Activated naive CD8-positive, alpha-beta T cell (primary cell): Measurements from ENCODE around the gene TAL2.

Experiments
- H3K27ac Mint-ChIP-seq: one replicate; pipeline ENCODE4 v1.8.0; 2021; ENCODE audit warnings: mixed read lengths
- H3K27me3 Mint-ChIP-seq: one replicate; pipeline ENCODE4 v1.8.0; 2021; ENCODE audit warnings: mixed read lengths
- H3K36me3 Mint-ChIP-seq: one replicate; pipeline ENCODE4 v1.8.0; 2021; ENCODE audit warnings: mixed read lengths
- H3K4me1 Mint-ChIP-seq: one replicate; pipeline ENCODE4 v1.8.0; 2021; ENCODE audit warnings: low read depth, mixed read lengths
- H3K4me3 Mint-ChIP-seq: one replicate; pipeline ENCODE4 v1.8.0; 2021; ENCODE audit warnings: mild to moderate bottlenecking, mixed read lengths
- H3K9me3 Mint-ChIP-seq: one replicate; pipeline ENCODE4 v1.8.0; 2021; ENCODE audit warnings: low read depth, mixed read lengths

The TAL2 gene

GRCh38 chr9:105661011-105661410 is 1.2 kb upstream of the TAL2 start:
- Mint-ChIP-seq H3K36me3 (peaks cover 3% of the 10 kb centered on the region), H3K9me3 (no peaks in the 10 kb centered on the region), H3K27ac (no peak overlapping the region), H3K4me1 (peaks cover 8% of the 10 kb centered on the region), H3K4me3 (no peak overlapping the region), H3K27me3 (peaks cover 17% of the 10 kb centered on the region)

DNA sequence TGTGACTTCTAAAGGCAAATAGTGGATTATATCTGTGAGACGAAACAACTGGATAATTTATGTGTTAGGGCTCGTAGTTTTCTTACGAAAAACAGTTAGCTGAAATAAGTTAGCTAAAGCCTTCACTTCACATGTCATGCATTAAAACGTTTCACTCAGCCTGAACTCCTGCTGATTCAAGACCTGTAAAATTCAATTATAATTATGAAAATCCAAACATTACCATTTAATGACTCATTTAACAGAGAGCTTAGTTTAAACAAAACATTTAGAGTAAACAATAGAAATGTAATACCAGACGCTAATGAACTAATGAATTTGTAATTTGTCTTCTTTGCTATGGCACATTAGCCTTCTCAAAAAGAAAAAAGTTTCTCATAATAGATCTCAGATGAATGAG is 1.7 kb downstream of the TAL2 start:
- Mint-ChIP-seq H3K36me3 (peaks cover 3% of the 10 kb centered on the region), H3K27ac (no peak overlapping the region)

GRCh38 chr9:105667867-105668266 is 5.6 kb downstream of the TAL2 start:
- Mint-ChIP-seq H3K4me1 (no peaks in the 10 kb centered on the region), H3K9me3 (no peaks in the 10 kb centered on the region), H3K36me3 (no peaks in the 10 kb centered on the region), H3K4me3 (no peak overlapping the region), H3K27me3 (peaks cover 5% of the 10 kb centered on the region), H3K27ac (no peak overlapping the region)

More for the DNA sequence above, 1.7 kb downstream of the TAL2 start:
- peaks cover 5% of the 10 kb centered on the region for H3K27me3 Mint-ChIP-seq
- no peak overlapping the region for H3K4me3 Mint-ChIP-seq
- H3K9me3 Mint-ChIP-seq, result no peaks in the 10 kb centered on the region
- H3K4me1 Mint-ChIP-seq, result no peaks in the 10 kb centered on the region

- Mint-ChIP-seq H3K36me3 (no peaks in the 10 kb centered on the region), H3K4me3 (no peak overlapping the region), H3K27me3 (peaks cover 5% of the 10 kb centered on the region), H3K9me3 (no peaks in the 10 kb centered on the region), H3K27ac (no peak overlapping the region), H3K4me1 (no peaks in the 10 kb centered on the region)
Observed at GRCh38 chr9:105670315-105670714, 8.1 kb downstream of the TAL2 start.

DNA sequence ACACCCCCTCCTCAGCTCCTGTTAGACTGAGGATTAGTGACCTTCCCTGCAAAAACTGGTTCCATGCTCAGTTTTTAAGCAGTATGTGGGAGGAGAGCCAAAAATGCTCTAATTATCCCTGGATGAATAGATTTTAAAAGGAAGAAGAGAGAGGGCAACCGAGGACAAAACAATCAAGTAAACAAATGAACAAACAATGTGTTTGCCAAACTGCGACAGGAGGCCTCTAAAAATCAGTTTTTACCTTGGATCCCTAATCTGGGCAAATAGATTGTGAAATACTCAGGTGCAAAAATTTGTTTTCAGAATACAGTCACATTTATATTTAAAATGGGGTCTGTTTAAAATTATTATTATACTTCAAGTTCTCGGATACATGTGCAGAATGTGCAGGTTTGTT is 8.5 kb downstream of the TAL2 start:
- Mint-ChIP-seq H3K4me1 (no peaks in the 10 kb centered on the region), H3K36me3 (no peaks in the 10 kb centered on the region), H3K27ac (no peak overlapping the region), H3K4me3 (no peak overlapping the region), H3K9me3 (no peaks in the 10 kb centered on the region), H3K27me3 (peaks cover 5% of the 10 kb centered on the region)

DNA sequence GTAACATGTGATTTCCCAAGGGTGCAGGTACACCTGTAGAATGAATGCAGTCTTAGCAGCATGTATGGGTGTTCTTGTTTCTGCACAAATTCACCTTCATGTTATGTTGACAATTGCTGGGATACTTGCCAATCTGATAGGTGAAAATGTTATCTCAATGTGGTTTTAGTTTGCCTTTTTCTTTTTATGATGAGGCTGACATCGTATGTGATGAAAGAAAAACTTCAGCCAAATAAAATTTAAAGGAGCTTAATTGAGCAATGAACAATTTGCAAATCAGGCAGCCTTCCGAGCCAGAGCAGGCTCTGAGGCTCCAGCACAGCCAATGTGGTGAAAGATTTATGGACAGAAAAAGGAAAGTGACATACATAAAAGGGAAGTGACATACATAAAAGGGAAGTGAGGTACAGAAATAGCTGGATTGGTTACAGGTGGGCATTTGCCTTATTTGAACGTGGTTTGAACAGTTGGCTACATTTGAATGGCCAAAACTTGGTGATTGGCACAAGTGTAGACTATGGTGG is 10.5 kb downstream of the TAL2 start:
- no peak overlapping the region for H3K4me3 Mint-ChIP-seq
- H3K27ac Mint-ChIP-seq, result no peak overlapping the region
- H3K36me3 Mint-ChIP-seq, result no peaks in the 10 kb centered on the region
- peaks cover 3% of the 10 kb centered on the region for H3K27me3 Mint-ChIP-seq
- no peaks in the 10 kb centered on the region for H3K9me3 Mint-ChIP-seq
- H3K4me1 Mint-ChIP-seq, result no peaks in the 10 kb centered on the region

GRCh38 chr9:105673850-105674387 is 11.7 kb downstream of the TAL2 start:
- H3K27me3 Mint-ChIP-seq, result peaks cover 3% of the 10 kb centered on the region

DNA sequence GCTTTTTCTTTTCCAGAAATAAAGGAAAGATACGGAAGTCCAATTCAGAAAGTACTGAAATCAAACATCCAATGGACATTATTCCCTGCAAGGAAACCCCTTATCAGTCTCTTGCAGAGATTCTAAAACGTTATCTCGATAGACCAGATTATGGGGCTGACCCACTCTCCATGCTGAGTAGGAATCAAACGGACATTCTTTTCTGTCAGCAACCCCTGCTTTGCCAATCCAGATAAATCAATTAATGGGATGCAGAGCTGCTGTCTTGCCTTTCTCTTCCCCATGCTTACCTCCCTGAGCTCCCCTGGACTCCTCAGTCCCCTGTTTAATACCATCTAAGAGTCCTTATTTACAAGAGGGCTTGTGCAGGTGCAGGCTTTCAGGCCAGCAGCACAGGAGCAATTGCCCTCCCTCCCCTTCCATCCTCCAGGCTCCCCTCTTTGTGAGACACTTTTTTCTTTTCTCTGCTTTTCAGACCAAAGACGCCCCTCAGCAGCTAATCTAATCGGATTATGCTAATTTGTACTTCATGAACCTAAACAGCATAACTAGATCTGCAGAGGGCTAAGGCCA is 14.2 kb downstream of the TAL2 start:
- no peaks in the 10 kb centered on the region for H3K36me3 Mint-ChIP-seq
- H3K27me3 Mint-ChIP-seq, result no peaks in the 10 kb centered on the region
- no peaks in the 10 kb centered on the region for H3K4me1 Mint-ChIP-seq
- H3K4me3 Mint-ChIP-seq, result no peak overlapping the region
- H3K27ac Mint-ChIP-seq, result no peak overlapping the region
- H3K9me3 Mint-ChIP-seq, result no peaks in the 10 kb centered on the region

More at GRCh38 chr9:105673850-105674387, 11.7 kb downstream of the TAL2 start:
- Mint-ChIP-seq H3K27ac (no peak overlapping the region), H3K4me1 (no peaks in the 10 kb centered on the region), H3K36me3 (no peaks in the 10 kb centered on the region), H3K4me3 (no peak overlapping the region), H3K9me3 (no peaks in the 10 kb centered on the region)

DNA sequence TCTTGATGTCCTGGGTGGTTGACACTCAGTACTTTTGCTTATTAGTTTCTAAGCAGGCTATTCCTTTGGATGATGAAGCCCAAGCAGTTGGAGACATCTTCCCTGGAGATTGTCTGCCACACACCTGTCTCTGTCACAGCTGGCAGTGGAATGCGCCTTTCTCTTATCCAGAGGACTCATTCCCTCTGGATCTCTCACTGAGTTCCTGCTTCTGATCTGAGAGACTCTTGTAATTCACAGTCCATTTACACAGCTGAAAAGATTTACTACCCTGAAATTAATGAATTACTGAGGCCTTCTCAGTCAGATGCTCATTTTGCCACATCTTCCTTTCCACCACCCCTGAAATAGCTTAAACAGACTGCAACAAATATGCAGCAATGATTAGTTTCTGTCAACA is 15.9 kb downstream of the TAL2 start:
- Mint-ChIP-seq H3K4me1 (no peaks in the 10 kb centered on the region), H3K27ac (no peak overlapping the region), H3K36me3 (no peaks in the 10 kb centered on the region), H3K9me3 (no peaks in the 10 kb centered on the region), H3K27me3 (no peaks in the 10 kb centered on the region), H3K4me3 (no peak overlapping the region)

DNA sequence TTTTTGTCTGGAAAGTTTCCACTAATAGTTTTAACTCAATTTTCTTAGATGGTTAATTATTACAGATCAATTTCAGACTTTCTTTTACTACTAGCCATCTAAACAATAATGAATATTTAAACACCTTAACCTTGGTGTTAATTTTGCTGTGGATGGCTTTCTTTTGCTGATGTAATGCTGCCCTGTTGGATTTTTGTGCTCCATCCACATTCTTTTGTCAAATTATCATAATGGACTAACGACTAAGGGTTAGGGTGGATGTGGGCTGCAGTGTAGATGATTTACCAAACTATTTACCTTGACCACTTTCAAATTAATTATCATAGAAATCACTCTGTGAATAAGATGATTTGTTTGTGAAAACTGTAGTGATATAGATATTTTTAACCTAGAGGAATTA is 16.5 kb downstream of the TAL2 start:
- Mint-ChIP-seq H3K27ac (no peak overlapping the region), H3K4me1 (no peaks in the 10 kb centered on the region), H3K36me3 (no peaks in the 10 kb centered on the region), H3K9me3 (no peaks in the 10 kb centered on the region), H3K27me3 (no peaks in the 10 kb centered on the region), H3K4me3 (no peak overlapping the region)

GRCh38 chr9:105679257-105680022 is 17.2 kb downstream of the TAL2 start:
- Mint-ChIP-seq H3K27me3 (no peaks in the 10 kb centered on the region), H3K4me3 (no peak overlapping the region), H3K27ac (no peak overlapping the region), H3K4me1 (no peaks in the 10 kb centered on the region), H3K9me3 (no peaks in the 10 kb centered on the region), H3K36me3 (no peaks in the 10 kb centered on the region)

DNA sequence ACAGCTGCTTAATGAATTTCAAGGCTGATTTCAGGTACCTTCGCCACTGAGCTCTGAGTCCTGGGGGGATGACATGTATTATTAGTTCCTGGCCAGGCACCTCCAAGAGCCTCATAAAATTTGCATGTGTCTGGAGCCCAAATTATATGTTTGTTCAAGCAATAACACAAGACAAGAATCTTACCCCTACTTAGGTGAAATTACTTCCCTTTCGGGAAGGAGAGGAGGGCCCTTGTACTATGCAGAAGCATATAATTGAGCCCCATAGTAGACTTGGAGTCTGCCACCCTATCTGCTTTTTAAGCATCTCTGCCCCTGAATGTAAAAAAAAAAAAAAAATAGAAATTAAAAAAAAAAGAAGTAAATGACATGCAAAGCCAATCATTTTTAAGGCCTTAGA is 19.1 kb downstream of the TAL2 start:
- H3K9me3 Mint-ChIP-seq, result no peaks in the 10 kb centered on the region
- H3K4me1 Mint-ChIP-seq, result no peaks in the 10 kb centered on the region
- H3K27ac Mint-ChIP-seq, result no peak overlapping the region
- H3K36me3 Mint-ChIP-seq, result no peaks in the 10 kb centered on the region
- H3K27me3 Mint-ChIP-seq, result no peaks in the 10 kb centered on the region
- no peak overlapping the region for H3K4me3 Mint-ChIP-seq

DNA sequence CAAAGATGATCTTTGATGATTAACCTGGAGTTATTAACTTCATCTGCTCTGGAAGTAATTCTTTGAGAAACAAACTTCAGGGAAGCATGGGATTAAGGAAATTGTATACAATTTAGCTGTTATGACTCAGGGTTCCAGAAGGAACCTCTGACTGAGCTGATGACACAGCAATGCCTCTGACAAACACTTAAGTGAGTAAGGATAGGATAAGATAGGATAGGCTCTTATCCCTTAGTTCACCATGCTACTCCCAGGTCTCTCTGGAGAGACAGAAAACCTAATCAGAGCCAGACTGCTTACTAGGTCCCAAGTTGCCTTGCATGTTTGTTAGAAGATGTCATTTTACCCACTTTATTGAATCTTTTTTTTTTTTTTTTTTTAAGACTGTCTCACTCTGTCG is 19.5 kb downstream of the TAL2 start:
- Mint-ChIP-seq H3K36me3 (no peaks in the 10 kb centered on the region), H3K27me3 (no peaks in the 10 kb centered on the region), H3K9me3 (no peaks in the 10 kb centered on the region), H3K27ac (no peak overlapping the region), H3K4me1 (no peaks in the 10 kb centered on the region), H3K4me3 (no peak overlapping the region)

GRCh38 chr9:105683688-105684275 is 21.5 kb downstream of the TAL2 start:
- Mint-ChIP-seq H3K36me3 (no peaks in the 10 kb centered on the region), H3K27ac (no peak overlapping the region), H3K9me3 (no peaks in the 10 kb centered on the region), H3K27me3 (peaks cover 7% of the 10 kb centered on the region), H3K4me3 (no peak overlapping the region), H3K4me1 (no peaks in the 10 kb centered on the region)

DNA sequence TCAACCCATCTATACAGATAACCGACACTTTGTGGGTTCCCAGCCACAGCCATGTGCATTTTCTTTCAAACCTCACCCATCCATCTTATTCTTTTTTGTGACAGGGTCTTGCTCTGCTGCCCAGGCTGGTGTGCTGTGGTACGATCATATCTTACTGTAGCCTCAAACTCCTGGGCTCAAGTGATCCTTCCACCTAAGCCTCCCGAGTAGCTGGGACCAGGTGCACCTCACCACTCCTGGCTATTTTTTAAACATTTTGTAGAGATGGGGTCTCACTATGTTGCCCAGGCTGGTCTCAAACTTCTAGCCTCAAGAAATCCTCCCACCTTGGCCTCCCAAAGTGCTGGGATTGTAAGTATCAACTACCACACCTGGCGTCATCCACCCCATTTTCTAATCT is 24.7 kb downstream of the TAL2 start:
- Mint-ChIP-seq H3K9me3 (no peaks in the 10 kb centered on the region), H3K27me3 (peaks cover 17% of the 10 kb centered on the region), H3K36me3 (no peaks in the 10 kb centered on the region), H3K4me3 (no peak overlapping the region), H3K4me1 (no peaks in the 10 kb centered on the region), H3K27ac (no peak overlapping the region)
